ENCODE measurements around the gene TENT4A.
"Not testable (repeated sequence)": the region's sequence is repeated elsewhere in the genome, so short reads cannot be mapped to it uniquely, and the experiment has no call there.

Gene TENT4A

DNA sequence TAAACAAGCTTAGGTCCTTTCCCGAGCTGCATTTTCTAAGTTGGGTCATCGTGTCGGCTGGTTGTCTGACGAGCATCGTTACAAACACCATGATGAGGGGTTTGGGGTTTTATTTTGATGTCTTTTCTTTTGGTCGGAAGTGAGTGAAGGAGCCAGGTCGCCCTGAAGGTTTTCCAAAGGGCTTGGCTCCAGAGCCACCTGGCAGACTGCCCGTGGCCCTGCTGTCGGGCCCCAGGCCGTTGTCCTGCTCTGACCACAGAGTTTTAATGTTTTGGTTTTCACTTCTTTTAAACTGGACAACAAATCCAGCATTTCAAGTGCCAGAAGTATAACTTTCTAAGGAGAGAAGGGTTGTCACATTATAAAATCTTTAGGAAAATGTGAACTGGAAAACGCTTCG is 42.3 kb downstream of the TENT4A start:
- DNase-seq = no peak

DNA sequence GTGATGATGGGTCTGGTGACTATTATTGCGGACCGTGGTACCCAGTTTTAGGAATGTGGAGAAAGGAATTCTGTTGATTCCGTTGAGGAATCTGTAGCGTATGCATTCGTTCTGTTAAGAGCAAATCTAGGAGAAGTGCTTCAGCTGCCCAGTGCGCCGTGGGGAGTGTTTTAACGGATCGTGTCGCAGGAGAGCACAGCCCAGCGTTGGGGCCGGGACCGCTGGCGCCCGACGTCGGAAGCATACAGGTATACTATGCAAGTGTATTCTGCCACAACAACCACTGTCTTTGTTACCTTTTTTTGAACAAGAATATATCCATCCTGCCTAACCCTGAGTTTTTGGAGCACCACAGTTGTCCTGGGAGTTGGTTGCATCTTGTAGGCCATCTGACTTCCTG is 42.7 kb downstream of the TENT4A start:
- DNase-seq = no peak

DNA sequence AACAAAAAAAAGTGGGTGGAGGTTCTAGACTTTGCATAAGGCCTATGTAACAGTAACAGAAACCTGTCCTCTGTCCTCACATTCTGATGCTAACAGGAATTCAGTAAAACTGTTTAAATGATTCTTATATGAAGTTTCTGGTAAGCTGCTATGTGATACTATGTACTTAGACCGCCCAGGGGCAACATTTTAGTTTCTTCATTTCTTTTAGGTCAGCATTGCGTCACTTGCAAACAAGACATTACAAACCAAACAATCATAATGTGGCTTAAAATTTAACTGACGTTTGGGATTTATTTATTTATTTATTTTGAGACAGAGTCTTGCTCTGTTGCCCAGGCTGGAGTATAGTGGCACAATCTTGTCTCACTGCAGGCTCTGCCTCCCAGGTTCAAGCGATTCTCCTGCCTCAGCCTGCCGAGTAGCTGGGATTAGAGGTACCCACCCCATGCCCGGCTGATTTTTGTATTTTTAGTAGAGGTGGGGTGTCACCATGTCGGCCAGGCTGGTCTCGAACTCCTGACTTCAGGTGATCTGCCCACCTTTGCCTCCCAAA is 44.3 kb downstream of the TENT4A start:
- DNase-seq = no peak

DNA sequence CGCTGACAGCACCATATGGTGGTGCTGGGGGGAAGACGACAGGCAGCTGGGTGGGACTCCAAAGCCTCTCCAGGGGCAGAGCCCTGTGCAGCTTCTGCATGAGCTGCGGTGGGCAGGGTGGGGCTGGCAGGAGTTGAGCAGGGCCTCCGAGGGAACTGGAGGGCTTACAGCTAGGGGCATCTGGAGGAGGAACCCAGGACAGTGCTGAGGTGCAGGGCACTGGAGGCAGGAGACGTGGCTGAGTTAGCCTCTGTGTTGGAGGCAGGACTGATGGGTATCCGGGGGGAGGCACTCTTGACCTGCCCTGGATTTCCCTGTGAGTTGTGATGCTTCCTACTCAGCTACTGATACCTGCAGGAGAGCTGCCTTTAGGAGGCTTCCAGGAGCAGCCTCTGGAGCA is 45.0 kb downstream of the TENT4A start:
- DNase-seq = no peak

DNA sequence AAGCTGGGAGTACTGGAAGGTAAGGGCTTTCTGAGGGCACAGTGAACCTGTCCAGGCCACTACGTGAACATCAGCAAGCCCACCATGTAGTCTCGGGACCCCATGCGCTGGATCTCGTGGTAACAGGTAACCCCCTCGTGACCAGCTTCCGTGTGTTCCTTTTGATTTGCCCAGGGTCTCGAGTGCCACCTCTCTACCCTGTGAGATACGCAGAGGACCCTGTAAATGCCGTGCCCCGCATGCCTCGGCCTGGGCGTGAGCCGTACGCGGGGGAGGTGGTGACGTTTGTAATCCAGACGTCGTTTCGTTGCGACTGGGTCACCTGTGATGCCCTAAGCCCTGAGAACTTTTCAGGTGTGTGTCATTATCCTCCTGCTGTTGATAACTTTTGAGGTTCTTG is 45.5 kb downstream of the TENT4A start:
- DNase-seq = no peak

DNA sequence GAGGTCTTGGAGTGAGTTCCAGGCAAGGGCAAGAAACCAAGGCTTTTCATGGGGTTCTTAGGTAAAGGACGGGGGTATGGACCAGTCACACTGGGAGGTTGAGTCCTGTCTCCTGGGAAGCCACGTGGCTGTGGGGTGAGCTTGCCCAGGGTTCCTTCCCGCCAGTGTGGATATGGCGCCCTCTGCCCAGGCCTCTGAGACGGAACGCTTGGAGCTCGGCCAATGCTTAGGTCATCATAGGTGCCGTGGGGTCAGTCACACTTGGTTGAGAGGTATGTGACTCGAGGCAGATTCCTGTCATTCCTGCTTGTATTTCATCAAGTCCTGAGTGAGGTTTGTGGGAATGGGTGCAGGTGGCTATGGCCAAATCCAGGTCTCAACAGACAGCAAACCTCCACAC is 46.2 kb downstream of the TENT4A start:
- DNase-seq = no peak

DNA sequence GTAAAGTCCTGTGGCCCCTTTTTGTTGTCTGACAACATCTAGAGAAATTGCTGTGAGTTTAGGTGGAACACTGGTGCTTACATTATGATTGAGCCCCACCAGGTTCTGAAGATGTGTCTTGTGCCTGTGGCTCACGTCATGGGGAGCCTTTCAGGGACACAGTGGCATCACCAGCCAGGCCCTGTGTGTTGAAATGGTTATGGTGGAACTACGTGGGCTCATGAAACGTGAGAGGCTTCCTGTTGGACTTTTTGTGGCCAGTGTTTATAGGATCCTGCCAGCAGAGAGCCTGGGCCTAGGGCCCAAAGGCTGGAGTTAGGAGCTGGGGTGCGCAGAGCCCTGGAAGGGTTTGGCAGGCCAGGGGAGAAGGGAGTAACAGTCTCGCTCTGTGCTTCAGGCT is 46.8 kb downstream of the TENT4A start:
- DNase-seq = peak; percentile 51

DNA sequence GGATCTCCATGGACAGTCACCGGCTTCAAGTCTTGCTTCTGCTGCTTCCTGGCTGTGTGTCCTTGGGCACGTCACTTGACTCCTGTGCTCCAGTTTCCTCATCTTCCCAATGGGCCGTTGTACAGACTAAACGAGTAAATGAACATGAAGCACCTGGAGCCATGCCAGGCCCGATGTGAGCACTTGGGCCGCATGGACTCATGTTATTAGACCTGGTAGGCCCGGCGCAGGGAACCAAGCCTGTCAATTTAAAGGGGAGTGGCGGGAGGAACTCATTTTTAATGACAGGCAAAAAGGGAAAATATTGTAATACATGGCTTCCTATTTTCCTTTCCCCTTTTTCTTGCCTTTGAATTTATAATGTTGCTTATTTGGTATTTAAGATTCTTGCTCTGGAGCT is 47.5 kb downstream of the TENT4A start:
- peak; percentile 56 for DNase-seq

DNA sequence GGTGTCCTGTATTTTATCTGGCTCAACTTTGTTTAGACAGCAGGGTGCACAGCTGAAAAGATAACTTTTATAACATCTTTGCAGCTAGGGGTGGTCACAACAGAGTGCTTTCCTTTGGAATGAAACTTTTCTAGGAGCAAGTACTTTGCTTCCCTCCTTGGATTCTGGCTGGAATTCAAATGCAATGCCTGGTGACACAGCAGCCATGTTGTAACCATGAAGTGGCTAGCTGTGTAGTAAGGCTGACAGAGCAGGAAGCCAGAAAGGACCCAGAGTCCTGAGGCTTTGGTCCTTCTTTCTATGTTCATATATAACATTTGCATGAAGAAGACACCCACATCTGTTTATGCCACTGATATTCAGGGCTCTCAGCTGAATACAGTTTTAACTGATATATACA is 48.1 kb downstream of the TENT4A start:
- DNase-seq = peak; percentile 16

DNA sequence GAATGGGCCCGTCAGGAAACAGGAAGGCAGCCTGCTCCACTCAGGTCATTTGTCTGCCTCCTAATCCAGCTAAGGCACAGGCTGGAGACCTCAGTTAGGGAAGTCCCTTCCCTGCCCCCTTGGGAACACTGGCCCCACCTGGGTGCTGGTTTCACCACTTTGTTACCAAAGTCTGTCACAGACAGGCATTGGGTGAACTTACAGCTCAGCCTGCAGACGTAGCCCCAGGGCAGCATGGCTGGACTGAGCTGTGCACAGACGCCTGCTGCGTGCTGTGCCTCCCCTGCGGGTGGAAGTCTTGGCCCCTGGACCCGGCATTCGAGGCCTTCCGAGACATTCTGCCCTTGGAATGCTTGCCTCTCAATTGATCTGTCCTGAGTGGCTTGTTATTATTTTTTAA is 48.9 kb downstream of the TENT4A start:
- no peak for DNase-seq

DNA sequence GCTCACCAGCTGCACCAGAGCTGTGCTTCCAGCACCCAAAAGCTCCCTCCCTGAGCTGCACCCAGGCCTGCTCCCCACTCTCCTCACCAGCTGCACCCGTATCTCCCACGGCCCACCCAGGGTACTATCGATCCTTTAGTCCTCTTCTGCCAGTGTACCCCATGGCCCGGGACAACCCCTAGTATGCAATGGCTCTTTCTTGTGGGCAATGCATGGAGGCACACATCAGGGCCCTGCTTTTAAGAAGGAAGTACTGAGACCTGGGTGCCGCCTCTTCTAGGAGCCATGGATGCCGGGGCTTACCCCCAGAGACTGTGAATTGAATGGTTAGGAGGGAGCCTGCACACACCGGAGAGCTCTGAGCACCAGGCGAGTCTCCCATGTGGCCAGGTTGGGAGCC is 49.5 kb downstream of the TENT4A start:
- no peak for DNase-seq

DNA sequence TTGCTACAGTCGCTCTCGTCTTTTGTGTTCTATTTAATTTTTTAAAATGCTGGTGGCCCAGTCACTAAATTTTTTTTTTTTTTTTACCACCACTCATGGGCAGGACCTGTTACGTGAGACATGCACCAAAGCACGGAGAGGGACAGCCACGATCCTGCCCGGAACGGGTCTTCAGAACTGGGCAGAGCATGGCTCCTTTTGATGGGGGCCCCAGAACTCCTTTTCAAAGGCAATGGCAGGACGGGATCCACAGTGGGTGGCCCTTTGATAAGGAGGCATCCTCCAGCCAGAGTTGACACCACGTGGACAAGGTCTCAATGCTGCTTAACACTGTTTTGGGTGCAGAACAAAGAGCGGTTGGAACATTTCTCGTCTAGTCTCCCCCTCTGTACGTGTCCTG is 50.0 kb downstream of the TENT4A start:
- DNase-seq = no peak

DNA sequence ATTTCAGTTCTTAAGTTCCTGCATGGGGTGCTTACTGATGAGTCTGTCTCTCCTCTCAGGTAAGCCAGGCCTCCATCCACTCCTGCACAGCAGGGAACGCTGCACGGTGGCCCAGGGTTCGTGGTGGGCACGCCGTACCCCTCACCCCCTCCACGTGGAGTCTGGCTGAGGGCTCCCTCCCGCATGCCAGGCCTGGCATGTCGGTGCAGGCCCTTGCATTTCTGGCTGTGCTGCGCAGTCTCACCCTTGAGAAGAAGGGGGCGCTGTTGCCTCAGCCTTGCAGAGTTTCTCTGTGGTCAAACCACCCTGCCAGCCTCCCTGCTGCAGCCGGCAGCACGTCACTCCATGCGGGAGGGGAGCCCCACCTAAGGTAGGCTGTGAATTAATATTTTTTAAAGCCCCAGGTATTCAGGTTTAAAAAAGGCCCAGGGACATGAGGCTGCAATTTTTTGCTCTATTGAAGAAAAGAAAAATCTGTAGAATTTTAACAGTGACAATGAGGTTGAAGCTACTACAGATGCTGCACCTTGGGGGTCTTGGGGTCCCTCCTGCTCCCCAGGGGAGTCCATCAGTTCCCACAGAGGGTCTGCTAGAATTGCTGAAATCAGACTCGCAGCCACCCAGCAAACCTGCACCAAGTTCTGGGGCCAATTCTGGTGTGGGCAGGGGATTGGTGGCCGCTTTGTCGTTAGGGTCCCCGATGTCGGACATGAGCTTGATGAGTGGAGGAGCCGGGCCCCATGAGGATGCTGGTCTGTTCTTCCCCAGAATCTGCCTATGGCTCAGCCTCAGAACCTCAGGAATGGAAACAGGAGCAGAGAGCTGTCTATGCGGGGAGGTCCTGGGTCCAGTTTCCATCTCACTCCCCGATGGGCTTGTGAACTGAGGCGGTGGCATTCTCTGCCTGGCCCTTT is 52.6 kb downstream of the TENT4A start:
- DNase-seq = peak; percentile 77

DNA sequence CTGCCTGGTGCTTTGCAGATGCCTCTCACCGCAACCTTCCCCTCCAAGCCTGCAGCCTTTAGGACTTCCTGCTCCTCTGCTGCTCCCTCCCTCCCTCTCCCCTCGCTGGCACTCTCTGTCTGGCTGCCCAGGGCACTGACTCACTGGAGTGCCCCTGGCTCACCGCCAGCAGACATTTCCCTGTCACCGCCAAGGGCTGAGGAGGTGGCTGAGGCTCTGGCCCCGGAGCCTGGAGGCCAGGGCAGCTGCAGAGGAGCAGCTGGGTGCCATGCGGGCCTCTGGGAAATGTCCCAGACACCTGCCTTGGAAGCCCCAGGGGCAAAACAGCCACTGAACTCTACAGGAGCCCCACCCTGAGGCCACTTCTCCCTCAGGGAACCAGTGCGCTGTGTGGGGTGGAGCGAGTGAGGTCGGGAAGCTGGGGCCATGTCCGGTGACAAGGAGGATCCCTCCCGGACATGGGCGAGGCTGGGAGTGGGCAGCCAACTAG is 53.4 kb downstream of the TENT4A start:
- DNase-seq = peak; percentile 96

DNA sequence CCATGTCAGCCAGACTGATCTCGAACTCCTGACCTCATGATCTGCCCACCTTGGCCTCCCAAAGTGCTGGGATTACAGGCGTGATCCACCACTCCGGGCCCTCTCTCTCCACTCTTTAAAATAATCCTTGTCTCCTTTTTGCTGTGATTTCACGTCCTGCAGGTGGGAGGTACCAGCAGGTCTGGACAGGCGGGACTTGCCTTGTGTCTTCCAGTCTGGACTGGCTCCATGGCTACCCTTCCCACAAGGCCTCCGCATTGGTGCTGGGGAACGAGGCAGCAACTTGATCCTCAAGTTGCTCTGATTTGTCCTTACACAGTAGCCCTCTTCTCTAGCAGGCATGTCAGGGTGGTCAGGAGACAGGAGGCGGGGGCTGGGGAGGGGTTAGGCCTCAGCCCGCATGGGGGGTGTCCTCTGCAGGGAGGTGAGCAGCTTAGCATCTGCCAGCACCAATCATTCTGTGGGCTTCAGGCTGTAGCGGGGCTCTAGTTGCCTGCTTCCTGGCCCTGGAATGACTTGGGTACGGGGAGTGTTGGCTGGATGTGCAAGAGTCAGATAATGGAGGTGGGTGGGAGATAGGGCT is 54.3 kb downstream of the TENT4A start:
- DNase-seq = no peak

DNA sequence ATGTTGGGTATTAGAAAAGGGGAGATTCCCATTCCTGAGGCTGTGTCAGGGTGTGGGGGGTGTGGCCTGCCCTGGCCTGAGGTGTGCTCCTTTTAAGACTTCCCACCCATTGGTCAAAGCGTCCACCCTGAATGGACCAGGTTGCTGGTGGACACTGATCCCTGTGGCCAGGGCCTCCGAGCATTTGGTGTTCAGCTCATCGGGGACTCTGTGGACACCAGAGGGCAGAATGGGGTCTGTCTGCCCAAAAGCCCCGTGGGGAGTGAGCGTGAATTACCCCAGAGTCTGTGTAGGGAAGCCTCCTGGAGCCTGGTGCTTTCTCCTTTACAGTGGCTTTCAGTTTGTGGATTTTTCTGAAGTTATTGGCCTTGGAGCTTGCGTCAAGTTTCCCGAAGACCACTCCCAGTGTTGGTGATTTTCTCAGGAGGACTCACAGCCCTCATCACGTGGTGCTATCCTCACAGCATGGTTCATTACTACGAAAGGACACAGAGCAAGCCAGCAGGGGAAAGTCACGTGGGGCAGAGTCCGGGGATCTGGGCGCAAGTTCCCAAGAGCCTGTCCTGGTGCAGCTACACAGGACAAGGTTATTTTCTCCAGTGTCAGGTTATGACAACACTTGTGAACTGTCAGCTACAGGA is 55.5 kb downstream of the TENT4A start:
- DNase-seq = no peak

DNA sequence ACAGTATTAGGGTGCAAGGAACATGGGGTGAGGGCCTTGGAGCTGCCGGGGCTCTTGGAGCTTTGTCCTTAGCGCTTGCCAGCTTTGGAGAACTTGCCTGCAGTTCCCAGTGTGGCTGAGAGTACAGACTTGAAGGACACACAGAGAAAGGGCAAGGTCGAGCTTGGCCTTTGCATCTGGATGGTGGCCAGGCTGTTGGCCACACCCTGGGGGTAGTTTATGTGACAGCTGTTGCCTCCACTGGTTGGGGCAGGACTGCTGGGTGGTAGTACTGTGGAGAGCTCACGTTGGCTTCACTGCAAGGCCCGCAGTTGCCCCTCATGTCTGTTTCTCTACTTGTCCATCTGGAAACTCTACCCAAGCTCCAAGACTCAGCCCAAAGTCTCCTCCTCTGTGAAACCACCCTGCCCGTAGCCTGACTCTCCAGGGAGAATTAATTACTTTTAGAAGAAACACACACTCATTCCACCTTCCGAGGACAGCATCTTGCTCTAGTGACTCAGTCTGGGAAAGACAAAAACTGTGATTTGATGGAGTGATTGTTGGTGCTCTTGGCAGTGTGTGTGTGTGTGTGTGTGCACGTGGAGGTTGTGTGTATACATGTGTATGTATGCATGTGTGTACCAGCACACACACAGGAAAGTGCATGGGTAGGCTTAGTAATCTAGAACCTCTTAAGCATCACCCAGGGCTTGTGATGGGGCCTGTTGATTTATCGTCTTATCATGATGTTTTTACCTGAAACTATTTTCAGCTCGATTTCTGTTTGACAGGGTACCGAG is 57.8 kb downstream of the TENT4A start:
- DNase-seq = no peak

DNA sequence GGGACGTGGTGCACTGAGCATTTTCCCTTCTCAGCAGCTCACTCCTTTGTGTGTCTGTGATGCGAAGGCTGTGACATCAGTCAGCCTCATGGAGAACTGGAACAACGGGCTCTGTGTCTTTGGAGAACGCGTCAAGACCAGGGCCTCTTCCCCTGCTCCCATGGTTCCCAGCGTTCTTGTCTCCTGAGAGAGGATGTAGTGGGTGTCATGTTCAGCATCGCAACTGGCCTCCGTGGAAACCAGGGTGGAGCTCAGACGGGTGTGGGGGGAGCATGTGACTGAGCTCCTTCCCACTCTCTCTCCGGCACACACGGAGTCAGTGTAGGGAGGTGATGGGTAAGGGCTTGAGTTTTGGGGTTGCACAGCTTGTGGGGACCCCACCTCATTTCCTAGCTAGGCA is 59.7 kb downstream of the TENT4A start:
- peak; percentile 70 for DNase-seq

DNA sequence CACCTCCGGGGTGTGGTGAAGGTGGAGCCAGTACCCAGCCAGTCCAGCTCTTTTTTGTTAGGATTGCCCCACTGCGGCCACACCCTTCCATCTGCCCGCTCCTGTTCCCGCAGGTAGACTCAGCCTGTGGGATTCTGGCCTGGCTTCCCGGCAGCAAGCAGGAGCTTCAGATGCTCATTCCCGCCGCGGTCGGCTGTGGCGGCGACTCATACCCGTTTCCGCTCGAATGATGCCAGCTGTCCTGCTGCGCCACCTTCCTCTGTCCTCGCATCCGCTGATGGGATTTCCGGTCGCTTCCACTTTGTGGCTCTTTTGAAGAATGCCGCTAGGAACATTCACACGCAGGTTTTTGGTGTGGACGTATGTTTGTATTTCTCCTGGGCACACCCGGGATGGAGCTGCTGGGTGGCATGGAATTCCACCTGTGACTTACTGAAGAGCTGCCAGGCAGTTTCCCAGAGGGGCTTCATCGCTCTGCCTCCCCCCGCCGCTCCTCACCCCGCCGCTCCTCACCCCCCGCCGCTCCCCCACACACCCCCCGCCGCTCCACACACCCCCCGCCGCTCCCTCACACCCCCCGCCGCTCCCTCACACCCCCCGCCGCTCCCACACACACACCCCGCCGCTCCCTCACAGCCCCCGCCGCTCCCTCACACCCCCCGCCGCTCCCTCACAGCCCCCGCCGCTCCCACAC is 60.3 kb downstream of the TENT4A start:
- no peak for DNase-seq

DNA sequence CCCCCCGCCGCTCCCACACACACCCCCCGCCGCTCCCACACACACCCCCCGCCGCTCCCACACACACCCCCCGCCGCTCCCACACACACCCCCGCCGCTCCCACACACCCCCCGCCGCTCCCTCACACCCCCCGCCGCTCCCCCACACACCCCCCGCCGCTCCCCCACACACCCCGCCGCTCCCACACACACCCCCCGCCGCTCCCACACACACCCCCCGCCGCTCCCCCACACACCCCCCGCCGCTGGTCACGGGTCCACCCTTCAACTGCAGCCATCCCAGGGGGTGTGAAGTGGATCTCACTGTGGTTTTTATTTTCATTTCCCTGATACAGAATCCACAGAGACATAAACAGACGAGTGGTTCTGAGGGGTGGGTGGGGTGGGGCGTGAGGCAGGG is 61.0 kb downstream of the TENT4A start:
- not testable (repeated sequence) for DNase-seq

DNA sequence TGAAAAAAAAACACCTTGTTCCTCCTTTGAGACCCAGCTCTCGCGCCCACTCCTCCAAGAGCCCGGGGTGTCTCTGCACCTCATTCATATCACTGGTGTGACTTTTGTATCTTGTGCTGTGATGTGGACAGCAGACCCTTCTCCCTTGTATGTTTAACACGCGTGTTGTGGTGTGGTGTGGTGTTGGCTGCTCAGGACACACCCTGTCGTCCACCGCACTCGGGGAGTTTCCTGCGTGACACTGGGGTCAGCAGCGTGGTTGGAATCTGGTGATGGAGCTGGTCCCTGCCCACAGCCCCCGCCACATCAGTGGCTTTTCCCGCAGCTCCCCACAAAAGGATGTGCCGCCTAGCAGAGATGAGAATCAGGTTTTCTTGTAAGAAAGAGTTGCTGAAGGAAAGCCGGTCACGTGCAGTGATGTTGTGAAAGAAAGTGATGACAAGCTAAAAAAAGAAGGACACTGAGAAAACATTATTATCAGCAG is 61.5 kb downstream of the TENT4A start:
- peak; percentile 45 for DNase-seq

DNA sequence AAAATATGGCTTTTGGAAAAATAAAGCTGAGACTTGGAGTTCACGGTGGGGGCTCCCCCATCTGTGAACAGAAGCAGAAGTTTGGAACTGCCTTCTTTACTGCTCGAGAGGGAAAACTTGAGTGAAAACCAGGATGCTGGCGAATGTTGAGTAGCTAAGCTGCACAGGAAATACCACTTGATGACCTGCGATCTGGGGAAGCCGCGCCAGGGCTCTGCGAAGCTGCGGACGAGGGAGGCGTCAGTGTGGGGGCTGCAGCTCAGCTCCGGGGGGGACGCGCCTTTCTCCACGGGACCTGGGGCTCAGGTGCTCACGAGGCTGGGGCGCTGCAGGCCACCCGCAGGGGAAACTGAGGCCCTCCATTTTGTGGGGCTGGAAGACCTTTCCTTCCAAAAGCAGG is 62.3 kb downstream of the TENT4A start:
- DNase-seq = no peak
